ENCODE results near the gene BTBD9.

- TF ChIP-seq POLR2A (IDR thresholded peaks at IDR 0.05) (no peak), EP300 (IDR thresholded peaks at IDR 0.05; ENCODE audit: low read depth) (no peak)
Measured at GRCh38 chr6:38350942-38351341, 288.8 kb downstream of the BTBD9 start.

All from transverse colon (tissue), 1 donor.